Suprapubic skin (tissue), 4 donors: ENCODE measurements around the gene RC3H1. TPM values are rescaled to one million over a fixed set of nuclear protein-coding genes. Genes with fewer than 3 reads are reported as not detected.

Experiments used
- DNase-seq, 2 donors: peaks; one replicate each; pipeline ENCODE4 v3.0.0-alpha.2; 2019; ENCODE audit warnings: low spot score in 2 of 2
- H3K27ac ChIP-seq: fragments of 200-600 bp; sonication (generic); one replicate; pipeline ENCODE4 v1.5.1; 2019
- H3K27me3 ChIP-seq: fragments of 200-600 bp; sonication (generic); one replicate; pipeline ENCODE4 v1.5.1; 2019
- H3K36me3 ChIP-seq: fragments of 200-600 bp; sonication (generic); one replicate; pipeline ENCODE4 v1.5.1; 2019
- H3K4me1 ChIP-seq: fragments of 200-600 bp; sonication (generic); one replicate; pipeline ENCODE4 v1.5.1; 2019
- H3K4me3 ChIP-seq: fragments of 200-600 bp; sonication (generic); one replicate; pipeline ENCODE4 v1.5.1; 2019; ENCODE audit warnings: mild to moderate bottlenecking
- H3K9me3 ChIP-seq: fragments of 200-600 bp; sonication (generic); one replicate; pipeline ENCODE4 v1.5.1; 2019
- EP300 ChIP-seq: sonication (generic); formaldehyde crosslinking; IDR thresholded peaks from one replicate; pipeline ENCODE4 v1.6.1; 2017; ENCODE audit warnings: antibody characterized with exemption
- POLR2A ChIP-seq, 2 donors: fragments of 450-650 bp; IDR thresholded peaks; one replicate each; pipeline ENCODE4 v1.6.1; 2017; ENCODE audit warnings: antibody characterized with exemption in 2 of 2, mild to moderate bottlenecking in 2 of 2, moderate library complexity in 2 of 2
- POLR2AphosphoS5 ChIP-seq, 3 donors: sonication (generic); formaldehyde crosslinking; IDR thresholded peaks; one replicate each; pipeline ENCODE4 v1.6.1; 2017; ENCODE audit warnings: antibody characterized with exemption in 3 of 3
- WGBS: methylation state at CpG from one replicate; pipeline ENCODE4 v1.1.5; 2018; 5-methylcytosine and 5-hydroxymethylcytosine counted together
- total RNA-seq, 4 donors: library from RNA; depleted of rRNA; stranded (reverse); fragments of >200 nt; gene quantifications; one replicate each; pipeline ENCODE4 v1.1.0, GENCODE V29; 2016
- TF ChIP-seq, protein P1 (sequence below), 2 donors: fragments of 200-600 bp in 1 of 2; fragments of 450-650 bp in 1 of 2; sonication (generic) in 1 of 2; IDR thresholded peaks; one replicate each; pipeline ENCODE4 v1.5.1; 2016 to 2019; ENCODE audit warnings: antibody characterized with exemption in 2 of 2, mild to moderate bottlenecking in 1 of 2, moderate library complexity in 1 of 2

RC3H1 gene
- total RNA-seq, 4 donors from 2014 or later = 33.6 to 70.9 (median 52.3) TPM

DNA sequence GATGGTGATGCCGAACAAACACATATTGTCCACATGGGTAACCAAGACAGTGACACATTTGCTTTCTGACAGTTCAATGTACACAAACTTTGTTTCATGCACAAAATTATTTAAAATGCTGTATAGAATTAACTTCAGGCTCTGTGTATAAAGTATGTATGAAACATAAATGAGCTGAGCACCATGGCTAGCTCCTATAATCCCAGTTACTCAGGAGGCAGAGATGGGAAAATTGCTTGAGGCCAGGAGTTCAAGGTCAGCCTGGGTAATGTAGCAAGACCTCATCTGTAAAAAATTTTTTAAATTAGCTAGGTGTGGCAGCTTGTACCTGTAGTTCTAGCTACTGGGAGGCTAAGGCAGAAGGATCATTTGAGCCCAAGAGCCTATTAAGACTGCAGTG lies 19.2 kb upstream of the RC3H1 start:
- TF ChIP-seq EP300 (no peak), POLR2AphosphoS5 (IDR thresholded peaks at IDR 0.05) (no peak), POLR2A (IDR thresholded peaks at IDR 0.05) (no peak)
- TF ChIP-seq, protein P1, sequence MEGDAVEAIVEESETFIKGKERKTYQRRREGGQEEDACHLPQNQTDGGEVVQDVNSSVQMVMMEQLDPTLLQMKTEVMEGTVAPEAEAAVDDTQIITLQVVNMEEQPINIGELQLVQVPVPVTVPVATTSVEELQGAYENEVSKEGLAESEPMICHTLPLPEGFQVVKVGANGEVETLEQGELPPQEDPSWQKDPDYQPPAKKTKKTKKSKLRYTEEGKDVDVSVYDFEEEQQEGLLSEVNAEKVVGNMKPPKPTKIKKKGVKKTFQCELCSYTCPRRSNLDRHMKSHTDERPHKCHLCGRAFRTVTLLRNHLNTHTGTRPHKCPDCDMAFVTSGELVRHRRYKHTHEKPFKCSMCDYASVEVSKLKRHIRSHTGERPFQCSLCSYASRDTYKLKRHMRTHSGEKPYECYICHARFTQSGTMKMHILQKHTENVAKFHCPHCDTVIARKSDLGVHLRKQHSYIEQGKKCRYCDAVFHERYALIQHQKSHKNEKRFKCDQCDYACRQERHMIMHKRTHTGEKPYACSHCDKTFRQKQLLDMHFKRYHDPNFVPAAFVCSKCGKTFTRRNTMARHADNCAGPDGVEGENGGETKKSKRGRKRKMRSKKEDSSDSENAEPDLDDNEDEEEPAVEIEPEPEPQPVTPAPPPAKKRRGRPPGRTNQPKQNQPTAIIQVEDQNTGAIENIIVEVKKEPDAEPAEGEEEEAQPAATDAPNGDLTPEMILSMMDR (IDR thresholded peaks at IDR 0.05) = no peak

DNA sequence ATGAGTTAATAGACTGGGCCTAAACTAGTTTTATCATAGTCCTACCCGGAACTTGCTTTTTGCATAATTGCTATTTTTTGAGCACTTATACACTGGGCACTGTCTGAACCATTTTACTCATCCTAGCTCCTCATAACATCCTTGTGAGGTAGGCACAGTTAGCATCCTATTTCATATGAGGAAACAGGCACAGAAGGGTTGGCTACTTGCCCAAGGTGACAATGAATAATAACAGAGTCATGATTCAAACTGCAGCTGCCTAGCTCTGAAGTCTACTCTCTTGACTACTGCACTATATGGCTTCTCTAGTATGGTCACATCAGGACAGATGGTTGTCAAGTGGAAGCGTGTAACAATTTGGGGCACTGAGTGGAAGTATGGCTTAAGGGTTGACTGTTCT lies 18.2 kb upstream of the RC3H1 start:
- no peak for DNase-seq

More for the DNA sequence above, 19.2 kb upstream of the RC3H1 start:
- Histone ChIP-seq H3K36me3 (no peaks in the 10 kb centered on the region), H3K9me3 (no peaks in the 10 kb centered on the region), H3K4me1 (no peaks in the 10 kb centered on the region), H3K27me3 (no peaks in the 10 kb centered on the region), H3K4me3 (no peak overlapping the region), H3K27ac (no peak overlapping the region)
- no peak for DNase-seq
- WGBS = 93% methylated on average over 1 of the region's 1 CpG

DNA sequence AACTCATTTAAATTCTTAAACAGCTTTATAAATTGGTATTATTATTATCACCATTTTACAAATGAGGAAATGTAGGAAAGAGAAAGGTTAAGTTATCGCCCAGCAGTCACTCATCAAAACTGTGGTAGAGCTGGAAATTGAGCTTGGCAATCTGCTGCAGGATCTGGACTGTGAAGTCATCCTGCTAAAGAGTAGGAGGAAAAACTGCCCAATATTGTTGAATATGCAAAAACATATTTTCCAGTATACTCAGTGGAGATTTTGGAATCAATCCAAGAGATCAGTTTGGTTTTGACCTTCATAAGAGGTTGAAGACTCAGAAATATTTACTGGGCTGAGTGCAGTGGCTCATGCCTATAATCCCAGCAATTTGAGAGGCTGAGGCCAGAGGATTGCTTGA lies 16.9 kb upstream of the RC3H1 start:
- DNase-seq = no peak
- H3K4me1 ChIP-seq = no peaks in the 10 kb centered on the region
- H3K9me3 ChIP-seq = no peaks in the 10 kb centered on the region
- no peaks in the 10 kb centered on the region for H3K36me3 ChIP-seq
- no peak overlapping the region for H3K27ac ChIP-seq
- no peak overlapping the region for H3K4me3 ChIP-seq
- no peaks in the 10 kb centered on the region for H3K27me3 ChIP-seq
- 70% methylated on average over 1 of the region's 1 CpG for WGBS
- TF ChIP-seq POLR2A (IDR thresholded peaks at IDR 0.05) (no peak), POLR2AphosphoS5 (IDR thresholded peaks at IDR 0.05) (no peak), EP300 (no peak)
- TF ChIP-seq, protein P1 (IDR thresholded peaks at IDR 0.05) = no peak

More for the DNA sequence above, 18.2 kb upstream of the RC3H1 start:
- TF ChIP-seq EP300 (no peak), POLR2A (IDR thresholded peaks at IDR 0.05) (no peak), POLR2AphosphoS5 (IDR thresholded peaks at IDR 0.05) (no peak)
- TF ChIP-seq, protein P1 (IDR thresholded peaks at IDR 0.05) = no peak
- no peak overlapping the region for H3K27ac ChIP-seq
- no peaks in the 10 kb centered on the region for H3K9me3 ChIP-seq
- no peaks in the 10 kb centered on the region for H3K4me1 ChIP-seq
- WGBS = 50% methylated on average over 2 of the region's 2 CpGs
- no peak overlapping the region for H3K4me3 ChIP-seq
- H3K27me3 ChIP-seq = no peaks in the 10 kb centered on the region
- H3K36me3 ChIP-seq = no peaks in the 10 kb centered on the region

DNA sequence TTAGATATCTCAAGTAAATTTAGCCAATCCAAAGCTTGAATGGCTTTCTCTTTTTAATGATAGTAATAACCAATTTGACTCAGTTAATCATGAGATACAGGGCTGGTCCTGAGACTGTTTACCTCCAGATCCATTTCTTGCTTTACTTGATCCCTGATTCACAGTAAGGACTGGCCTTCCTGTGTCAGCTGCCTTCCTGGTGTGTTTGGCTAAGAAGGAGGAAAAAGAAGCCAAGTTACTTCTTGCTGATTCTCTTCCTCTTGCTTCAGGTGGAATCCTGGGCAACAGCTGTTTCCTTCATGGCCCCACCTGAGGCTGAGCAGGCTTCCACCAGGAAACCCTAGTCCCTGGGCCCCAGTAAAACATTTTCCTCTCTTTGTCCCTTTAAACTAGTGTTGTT lies 14.6 kb upstream of the RC3H1 start:
- no peaks in the 10 kb centered on the region for H3K9me3 ChIP-seq
- TF ChIP-seq POLR2A (IDR thresholded peaks at IDR 0.05) (no peak), EP300 (no peak), POLR2AphosphoS5 (IDR thresholded peaks at IDR 0.05) (no peak)
- TF ChIP-seq, protein P1 (IDR thresholded peaks at IDR 0.05) = no peak
- no peaks in the 10 kb centered on the region for H3K36me3 ChIP-seq
- no peaks in the 10 kb centered on the region for H3K27me3 ChIP-seq
- H3K4me3 ChIP-seq = no peak overlapping the region
- H3K4me1 ChIP-seq = no peaks in the 10 kb centered on the region
- no peak overlapping the region for H3K27ac ChIP-seq
- DNase-seq = no peak

DNA sequence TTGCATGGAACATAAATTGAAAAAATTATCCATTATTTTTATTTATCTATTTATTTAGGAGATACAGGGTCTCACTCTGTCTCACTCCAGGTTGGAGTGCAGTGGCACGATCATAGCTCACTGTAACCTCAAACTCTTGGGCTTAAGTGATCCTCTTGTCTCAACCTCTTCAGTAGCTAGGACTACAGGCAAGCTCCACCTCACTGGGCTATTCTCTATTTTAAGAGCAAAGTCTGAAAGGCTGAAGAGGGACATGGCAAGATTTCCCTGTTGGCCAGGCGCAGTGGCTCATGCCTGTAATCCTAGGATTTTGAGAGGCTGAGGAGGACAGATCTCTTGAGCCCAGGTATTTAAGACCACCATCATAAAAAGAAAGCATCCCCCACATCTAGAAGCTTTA lies 14.0 kb upstream of the RC3H1 start:
- no peak overlapping the region for H3K4me3 ChIP-seq
- H3K9me3 ChIP-seq = no peaks in the 10 kb centered on the region
- H3K27me3 ChIP-seq = no peaks in the 10 kb centered on the region
- no peaks in the 10 kb centered on the region for H3K36me3 ChIP-seq
- no peak overlapping the region for H3K27ac ChIP-seq
- TF ChIP-seq, protein P1 (IDR thresholded peaks at IDR 0.05) = no peak
- TF ChIP-seq POLR2AphosphoS5 (IDR thresholded peaks at IDR 0.05) = no peak
- TF ChIP-seq EP300 = no peak
- no peak for TF ChIP-seq POLR2A (IDR thresholded peaks at IDR 0.05)
- no peak for DNase-seq
- 95% methylated on average over 2 of the region's 2 CpGs for WGBS
- H3K4me1 ChIP-seq = no peaks in the 10 kb centered on the region
